Measurements from ENCODE around the gene ATP5F1D. TPM values are rescaled to one million over a fixed set of nuclear protein-coding genes. Genes with fewer than 3 reads are reported as not detected.
A peak's percentile ranks its signal among the peaks of the same experiment; 100 is the strongest.

ATP5F1D gene
- total and polyA plus RNA-seq, 2 of the 13 experiments (the other 11 are each of a cell fraction or from before 2014, with no cell fraction given), result 39.4 to 78.7 TPM

- TF ChIP-seq KMT2B (CRISPR knock-in tag; IDR thresholded peaks at IDR 0.05), result peak; percentile 38; the same call in 1 of the 2 replicates
- peak; percentile 98 for TF ChIP-seq ZBTB7B (CRISPR knock-in tag; IDR thresholded peaks at IDR 0.05)
- TF ChIP-seq MIER3 (CRISPR knock-in tag; IDR thresholded peaks at IDR 0.05; ENCODE audit: borderline replicate concordance), result peak; percentile 21; the same call in 1 of the 2 replicates
- TF ChIP-seq IKZF1 (IDR thresholded peaks at IDR 0.05), result no peak
- no peak for TF ChIP-seq KDM1A (CRISPR knock-in tag; IDR thresholded peaks at IDR 0.05)
- TF ChIP-seq MXD4 (CRISPR knock-in tag; IDR thresholded peaks at IDR 0.05), result peak; percentile 38; the same call in 1 of the 2 replicates
- TF ChIP-seq ZNF747 (CRISPR knock-in tag; IDR thresholded peaks at IDR 0.05; ENCODE audit: borderline replicate concordance), result no peak; the same call in 1 of the 2 replicates
- no peak for TF ChIP-seq FOSL1 (CRISPR knock-in tag; IDR thresholded peaks at IDR 0.05; ENCODE audit: borderline replicate concordance)
- TF ChIP-seq ZNF660 (CRISPR knock-in tag; IDR thresholded peaks at IDR 0.05; ENCODE audit: borderline replicate concordance, low read depth), result no peak
- TF ChIP-seq NFE2L2 (IDR thresholded peaks at IDR 0.05; ENCODE audit: low read length), result no peak
- no peak for TF ChIP-seq CHD4 (IDR thresholded peaks at IDR 0.05; ENCODE audit: borderline replicate concordance, low read length)
- TF ChIP-seq ZKSCAN8 (CRISPR knock-in tag; IDR thresholded peaks at IDR 0.05; ENCODE audit: borderline replicate concordance), result no peak
- TF ChIP-seq PHB2 (IDR thresholded peaks at IDR 0.05; ENCODE audit: partially characterized antibody), result no peak
- TF ChIP-seq ZNF33B (CRISPR knock-in tag; IDR thresholded peaks at IDR 0.05), result no peak
- peak; percentile 58 for TF ChIP-seq ELF1 (CRISPR knock-in tag; IDR thresholded peaks at IDR 0.05)
- TF ChIP-seq, protein P1, sequence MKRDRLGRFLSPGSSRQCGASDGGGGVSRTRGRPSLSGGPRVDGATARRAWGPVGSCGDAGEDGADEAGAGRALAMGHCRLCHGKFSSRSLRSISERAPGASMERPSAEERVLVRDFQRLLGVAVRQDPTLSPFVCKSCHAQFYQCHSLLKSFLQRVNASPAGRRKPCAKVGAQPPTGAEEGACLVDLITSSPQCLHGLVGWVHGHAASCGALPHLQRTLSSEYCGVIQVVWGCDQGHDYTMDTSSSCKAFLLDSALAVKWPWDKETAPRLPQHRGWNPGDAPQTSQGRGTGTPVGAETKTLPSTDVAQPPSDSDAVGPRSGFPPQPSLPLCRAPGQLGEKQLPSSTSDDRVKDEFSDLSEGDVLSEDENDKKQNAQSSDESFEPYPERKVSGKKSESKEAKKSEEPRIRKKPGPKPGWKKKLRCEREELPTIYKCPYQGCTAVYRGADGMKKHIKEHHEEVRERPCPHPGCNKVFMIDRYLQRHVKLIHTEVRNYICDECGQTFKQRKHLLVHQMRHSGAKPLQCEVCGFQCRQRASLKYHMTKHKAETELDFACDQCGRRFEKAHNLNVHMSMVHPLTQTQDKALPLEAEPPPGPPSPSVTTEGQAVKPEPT (CRISPR knock-in tag; IDR thresholded peaks at IDR 0.05; ENCODE audit: low read depth), result no peak
- peak; percentile 81 for TF ChIP-seq CHD2 (IDR thresholded peaks at IDR 0.05; ENCODE audit: low read depth, low read length)
- TF ChIP-seq ZNF12 (CRISPR knock-in tag; IDR thresholded peaks at IDR 0.05), result no peak
- no peak for TF ChIP-seq ZNF441 (CRISPR knock-in tag; IDR thresholded peaks at IDR 0.05; ENCODE audit: borderline replicate concordance)
- TF ChIP-seq KDM6A (CRISPR knock-in tag; IDR thresholded peaks at IDR 0.05; ENCODE audit: low read depth), result peak; percentile 43; the same call in 1 of the 2 replicates
- TF ChIP-seq AFF4 (CRISPR knock-in tag; IDR thresholded peaks at IDR 0.05), result no peak
- TF ChIP-seq NONO (IDR thresholded peaks at IDR 0.05), result no peak
- peak; percentile 34; the same call in 1 of the 2 replicates for TF ChIP-seq NONO (CRISPR knock-in tag; conservative IDR thresholded peaks at IDR 0.05)
- TF ChIP-seq NFRKB (IDR thresholded peaks at IDR 0.05), result no peak
- TF ChIP-seq HOMEZ (CRISPR knock-in tag; IDR thresholded peaks at IDR 0.05; ENCODE audit: low read depth), result 0 out of 2 replicates have a peak, but pooled peaks have one; percentile 9
Observed at GRCh38 chr19:1205114-1206099, 36.1 kb upstream of the ATP5F1D start, which contains the start of gene STK11 (continued).

Data from HepG2 (cell line).